ENCODE results near the gene SYNDIG1L.

DNA sequence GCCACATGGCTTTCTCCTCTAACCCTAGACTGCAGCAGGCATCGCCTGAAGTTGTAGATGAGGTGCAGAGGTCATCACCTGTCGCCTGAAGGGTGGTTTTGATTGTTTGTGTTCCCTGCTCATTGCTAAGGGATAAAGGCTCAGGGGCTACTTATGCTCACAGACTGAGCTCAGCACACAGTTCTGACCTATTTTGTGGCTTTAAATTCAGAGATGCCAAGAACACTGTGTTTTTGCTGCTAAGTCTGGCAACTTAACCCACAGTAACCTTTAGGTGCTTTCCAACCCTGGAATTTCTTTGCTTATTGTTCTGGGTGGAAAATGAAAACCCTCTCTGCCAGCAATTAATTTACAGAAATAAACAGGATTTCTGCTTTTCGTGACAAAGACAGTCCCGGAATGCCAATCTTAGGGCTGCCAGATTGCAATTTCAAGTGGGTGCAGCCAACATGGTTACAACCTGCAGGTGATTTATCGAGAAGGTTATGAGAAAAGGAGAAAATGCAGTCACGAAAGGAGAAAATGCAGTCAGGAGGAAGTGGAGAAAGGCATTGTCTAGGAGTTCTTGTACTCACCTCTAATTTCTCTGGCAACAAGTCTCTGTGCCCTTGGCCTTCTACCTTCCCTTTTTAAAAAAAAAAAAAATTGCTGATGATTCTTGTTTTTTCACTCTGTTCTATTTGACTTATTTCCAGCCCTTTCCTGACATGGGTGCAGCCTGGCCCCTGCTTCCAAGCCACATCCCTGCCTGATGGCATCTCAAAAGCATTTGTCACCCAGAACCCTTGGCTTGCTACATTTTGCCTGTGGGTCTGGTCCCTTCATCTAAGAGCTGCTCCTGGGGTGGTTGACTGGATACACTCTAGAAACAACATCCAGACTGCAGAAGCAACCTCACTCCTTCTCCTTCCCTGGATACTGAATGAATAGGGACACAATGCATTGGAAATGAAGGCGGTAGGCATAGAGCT lies 43.8 kb upstream of the SYNDIG1L start:
- TF ChIP-seq, protein P1, sequence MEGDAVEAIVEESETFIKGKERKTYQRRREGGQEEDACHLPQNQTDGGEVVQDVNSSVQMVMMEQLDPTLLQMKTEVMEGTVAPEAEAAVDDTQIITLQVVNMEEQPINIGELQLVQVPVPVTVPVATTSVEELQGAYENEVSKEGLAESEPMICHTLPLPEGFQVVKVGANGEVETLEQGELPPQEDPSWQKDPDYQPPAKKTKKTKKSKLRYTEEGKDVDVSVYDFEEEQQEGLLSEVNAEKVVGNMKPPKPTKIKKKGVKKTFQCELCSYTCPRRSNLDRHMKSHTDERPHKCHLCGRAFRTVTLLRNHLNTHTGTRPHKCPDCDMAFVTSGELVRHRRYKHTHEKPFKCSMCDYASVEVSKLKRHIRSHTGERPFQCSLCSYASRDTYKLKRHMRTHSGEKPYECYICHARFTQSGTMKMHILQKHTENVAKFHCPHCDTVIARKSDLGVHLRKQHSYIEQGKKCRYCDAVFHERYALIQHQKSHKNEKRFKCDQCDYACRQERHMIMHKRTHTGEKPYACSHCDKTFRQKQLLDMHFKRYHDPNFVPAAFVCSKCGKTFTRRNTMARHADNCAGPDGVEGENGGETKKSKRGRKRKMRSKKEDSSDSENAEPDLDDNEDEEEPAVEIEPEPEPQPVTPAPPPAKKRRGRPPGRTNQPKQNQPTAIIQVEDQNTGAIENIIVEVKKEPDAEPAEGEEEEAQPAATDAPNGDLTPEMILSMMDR (IDR thresholded peaks at IDR 0.05; ENCODE audit: insufficient read depth, low read length): no peak
- no peak for TF ChIP-seq GABPA (IDR thresholded peaks at IDR 0.05; ENCODE audit: low read depth)
- TF ChIP-seq, protein P2, sequence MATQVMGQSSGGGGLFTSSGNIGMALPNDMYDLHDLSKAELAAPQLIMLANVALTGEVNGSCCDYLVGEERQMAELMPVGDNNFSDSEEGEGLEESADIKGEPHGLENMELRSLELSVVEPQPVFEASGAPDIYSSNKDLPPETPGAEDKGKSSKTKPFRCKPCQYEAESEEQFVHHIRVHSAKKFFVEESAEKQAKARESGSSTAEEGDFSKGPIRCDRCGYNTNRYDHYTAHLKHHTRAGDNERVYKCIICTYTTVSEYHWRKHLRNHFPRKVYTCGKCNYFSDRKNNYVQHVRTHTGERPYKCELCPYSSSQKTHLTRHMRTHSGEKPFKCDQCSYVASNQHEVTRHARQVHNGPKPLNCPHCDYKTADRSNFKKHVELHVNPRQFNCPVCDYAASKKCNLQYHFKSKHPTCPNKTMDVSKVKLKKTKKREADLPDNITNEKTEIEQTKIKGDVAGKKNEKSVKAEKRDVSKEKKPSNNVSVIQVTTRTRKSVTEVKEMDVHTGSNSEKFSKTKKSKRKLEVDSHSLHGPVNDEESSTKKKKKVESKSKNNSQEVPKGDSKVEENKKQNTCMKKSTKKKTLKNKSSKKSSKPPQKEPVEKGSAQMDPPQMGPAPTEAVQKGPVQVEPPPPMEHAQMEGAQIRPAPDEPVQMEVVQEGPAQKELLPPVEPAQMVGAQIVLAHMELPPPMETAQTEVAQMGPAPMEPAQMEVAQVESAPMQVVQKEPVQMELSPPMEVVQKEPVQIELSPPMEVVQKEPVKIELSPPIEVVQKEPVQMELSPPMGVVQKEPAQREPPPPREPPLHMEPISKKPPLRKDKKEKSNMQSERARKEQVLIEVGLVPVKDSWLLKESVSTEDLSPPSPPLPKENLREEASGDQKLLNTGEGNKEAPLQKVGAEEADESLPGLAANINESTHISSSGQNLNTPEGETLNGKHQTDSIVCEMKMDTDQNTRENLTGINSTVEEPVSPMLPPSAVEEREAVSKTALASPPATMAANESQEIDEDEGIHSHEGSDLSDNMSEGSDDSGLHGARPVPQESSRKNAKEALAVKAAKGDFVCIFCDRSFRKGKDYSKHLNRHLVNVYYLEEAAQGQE (IDR thresholded peaks at IDR 0.05; ENCODE audit: insufficient replicate concordance, low read depth): no peak
- no peak for TF ChIP-seq SPI1 (IDR thresholded peaks at IDR 0.05; ENCODE audit: borderline replicate concordance, low read depth)
- no peak for TF ChIP-seq POLR2AphosphoS5 (IDR thresholded peaks at IDR 0.05; ENCODE audit: low read depth)

Data from HL-60 (cell line).